ENCODE measurements around the gene NME4.

Gene NME4

DNA sequence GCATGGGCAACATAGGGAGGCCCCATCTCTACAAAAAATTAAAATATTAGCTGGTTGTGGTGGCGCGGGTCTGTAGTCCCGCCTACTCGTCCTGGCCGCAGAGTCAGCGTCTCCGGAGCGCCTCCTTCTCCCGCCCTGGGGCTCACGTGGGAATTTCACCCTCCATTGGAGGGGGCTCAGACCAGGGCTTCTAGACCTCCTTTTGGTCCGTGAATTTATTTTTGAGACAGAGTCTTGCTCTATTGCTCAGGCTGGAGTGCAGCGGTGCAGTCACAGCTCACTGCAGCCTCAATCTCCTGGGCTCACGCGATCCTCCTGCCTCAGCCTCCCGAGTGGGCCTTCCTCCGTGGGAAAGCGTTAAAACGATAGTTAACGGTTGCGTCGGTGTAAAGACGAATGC, 394 bp upstream of the NME4 start:
- DNase-seq (ENCODE audit: low read depth), result peak; percentile 34

DNA sequence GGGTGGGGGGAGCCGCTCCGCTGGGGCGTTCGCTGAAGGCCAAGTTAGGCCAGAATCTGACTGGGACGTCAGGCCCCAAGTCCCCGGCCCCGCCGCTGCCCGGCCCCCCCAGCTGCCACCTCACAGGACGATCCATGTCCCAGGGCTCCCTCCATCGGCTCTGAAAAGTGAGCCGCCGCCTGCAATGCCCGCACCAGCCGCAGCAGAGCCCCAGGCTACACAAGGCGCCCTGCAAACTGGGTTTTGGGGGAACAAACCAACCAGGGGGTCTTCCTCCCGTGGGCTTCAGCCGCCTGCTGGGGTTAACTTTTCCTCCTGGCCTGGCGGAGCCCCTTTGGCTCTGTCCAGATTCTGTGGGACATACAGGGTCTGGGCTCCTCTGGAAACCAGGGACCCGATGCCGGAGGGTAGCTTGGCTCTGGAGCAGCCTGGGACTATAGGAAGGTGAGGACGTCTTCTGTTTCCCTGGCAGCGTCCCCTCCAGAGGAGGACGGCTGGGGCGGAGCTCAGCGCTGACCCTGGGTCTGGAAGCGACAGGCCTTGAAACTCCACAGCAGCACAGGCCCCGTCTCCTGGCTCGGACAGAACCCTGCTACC, 835 bp downstream of the NME4 start:
- TF ChIP-seq, protein P1, sequence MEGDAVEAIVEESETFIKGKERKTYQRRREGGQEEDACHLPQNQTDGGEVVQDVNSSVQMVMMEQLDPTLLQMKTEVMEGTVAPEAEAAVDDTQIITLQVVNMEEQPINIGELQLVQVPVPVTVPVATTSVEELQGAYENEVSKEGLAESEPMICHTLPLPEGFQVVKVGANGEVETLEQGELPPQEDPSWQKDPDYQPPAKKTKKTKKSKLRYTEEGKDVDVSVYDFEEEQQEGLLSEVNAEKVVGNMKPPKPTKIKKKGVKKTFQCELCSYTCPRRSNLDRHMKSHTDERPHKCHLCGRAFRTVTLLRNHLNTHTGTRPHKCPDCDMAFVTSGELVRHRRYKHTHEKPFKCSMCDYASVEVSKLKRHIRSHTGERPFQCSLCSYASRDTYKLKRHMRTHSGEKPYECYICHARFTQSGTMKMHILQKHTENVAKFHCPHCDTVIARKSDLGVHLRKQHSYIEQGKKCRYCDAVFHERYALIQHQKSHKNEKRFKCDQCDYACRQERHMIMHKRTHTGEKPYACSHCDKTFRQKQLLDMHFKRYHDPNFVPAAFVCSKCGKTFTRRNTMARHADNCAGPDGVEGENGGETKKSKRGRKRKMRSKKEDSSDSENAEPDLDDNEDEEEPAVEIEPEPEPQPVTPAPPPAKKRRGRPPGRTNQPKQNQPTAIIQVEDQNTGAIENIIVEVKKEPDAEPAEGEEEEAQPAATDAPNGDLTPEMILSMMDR (IDR thresholded peaks at IDR 0.05; ENCODE audit: insufficient read depth, low read depth, low read length, missing control alignments), result peak; percentile 48
- DNase-seq (ENCODE audit: low read depth), result peak; percentile 63
- H3K4me3 ChIP-seq (ENCODE audit: low read length), result peak overlapping the region; percentile 27

More for the DNA sequence above, 394 bp upstream of the NME4 start:
- TF ChIP-seq, protein P1 (IDR thresholded peaks at IDR 0.05; ENCODE audit: insufficient read depth, low read depth, low read length, missing control alignments), result no peak
- peak overlapping the region; percentile 35 for H3K4me3 ChIP-seq (ENCODE audit: low read length)

DNA sequence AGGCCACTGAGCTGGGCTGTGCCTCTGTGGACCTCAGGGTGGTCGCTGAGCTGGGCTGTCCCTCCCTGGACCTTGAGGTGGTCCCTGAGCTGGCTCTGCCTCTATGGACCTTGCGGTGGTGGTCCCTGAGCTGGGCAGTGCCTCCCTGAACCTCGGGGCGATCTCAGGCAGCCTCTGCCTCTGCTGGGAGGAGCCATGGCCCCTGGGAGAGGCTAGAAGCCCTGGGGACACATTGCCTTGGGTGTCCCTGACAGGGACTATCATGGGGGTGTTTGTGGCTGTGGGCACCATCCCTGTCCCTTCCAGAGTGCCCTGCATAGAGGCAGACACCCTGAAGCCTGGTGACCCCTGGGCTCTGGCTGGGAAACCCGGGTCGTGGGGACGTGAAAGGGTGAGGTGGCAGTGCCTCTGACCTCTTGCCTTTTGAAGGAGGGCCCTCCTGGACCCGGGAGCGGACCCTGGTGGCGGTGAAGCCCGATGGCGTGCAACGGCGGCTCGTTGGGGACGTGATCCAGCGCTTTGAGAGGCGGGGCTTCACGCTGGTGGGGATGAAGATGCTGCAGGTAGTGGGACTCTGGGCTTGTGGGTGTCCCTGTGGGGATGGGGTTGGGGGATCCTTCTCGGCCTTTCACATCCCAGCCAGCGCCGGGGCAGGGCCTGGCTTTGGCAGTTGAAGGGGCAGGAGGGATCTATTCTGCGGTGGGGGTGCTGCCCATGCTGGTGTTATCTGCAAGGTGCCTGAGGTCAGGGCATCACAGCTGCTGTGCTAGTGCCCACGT, 1.8 kb downstream of the NME4 start:
- no peak overlapping the region for H3K4me3 ChIP-seq (ENCODE audit: low read length)
- TF ChIP-seq, protein P1 (IDR thresholded peaks at IDR 0.05; ENCODE audit: insufficient read depth, low read depth, low read length, missing control alignments), result no peak
- no peak for DNase-seq (ENCODE audit: low read depth)

DNA sequence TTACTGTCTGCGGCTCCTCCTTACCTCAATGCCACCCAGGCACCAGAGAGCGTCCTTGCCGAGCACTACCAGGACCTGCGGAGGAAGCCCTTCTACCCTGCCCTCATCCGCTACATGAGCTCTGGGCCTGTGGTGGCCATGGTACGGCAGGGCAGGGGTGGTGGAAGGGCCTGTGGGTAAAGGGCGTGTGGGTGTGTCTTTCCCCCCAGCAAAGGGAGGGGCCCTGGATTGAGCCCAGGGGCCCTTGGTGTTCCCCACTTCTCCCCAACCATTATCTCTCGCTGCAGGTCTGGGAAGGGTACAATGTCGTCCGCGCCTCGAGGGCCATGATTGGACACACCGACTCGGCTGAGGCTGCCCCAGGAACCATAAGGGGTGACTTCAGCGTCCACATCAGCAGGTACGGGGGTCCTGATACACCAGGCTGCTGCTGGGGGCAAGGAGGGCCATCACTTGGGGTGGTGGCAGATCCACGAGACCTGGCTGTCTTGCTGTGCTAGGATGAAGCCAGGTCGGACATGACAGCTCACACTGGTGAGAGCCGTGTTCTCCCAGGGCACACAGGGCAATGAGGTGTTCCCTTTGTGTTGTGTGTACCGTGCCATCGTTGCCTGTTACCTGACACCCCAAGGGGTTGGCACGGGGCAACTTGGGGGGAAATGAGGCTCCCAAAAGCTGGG, 2.5 kb downstream of the NME4 start:
- DNase-seq (ENCODE audit: low read depth), result no peak
- TF ChIP-seq, protein P1 (IDR thresholded peaks at IDR 0.05; ENCODE audit: insufficient read depth, low read depth, low read length, missing control alignments), result no peak
- H3K4me3 ChIP-seq (ENCODE audit: low read length), result no peak overlapping the region

DNA sequence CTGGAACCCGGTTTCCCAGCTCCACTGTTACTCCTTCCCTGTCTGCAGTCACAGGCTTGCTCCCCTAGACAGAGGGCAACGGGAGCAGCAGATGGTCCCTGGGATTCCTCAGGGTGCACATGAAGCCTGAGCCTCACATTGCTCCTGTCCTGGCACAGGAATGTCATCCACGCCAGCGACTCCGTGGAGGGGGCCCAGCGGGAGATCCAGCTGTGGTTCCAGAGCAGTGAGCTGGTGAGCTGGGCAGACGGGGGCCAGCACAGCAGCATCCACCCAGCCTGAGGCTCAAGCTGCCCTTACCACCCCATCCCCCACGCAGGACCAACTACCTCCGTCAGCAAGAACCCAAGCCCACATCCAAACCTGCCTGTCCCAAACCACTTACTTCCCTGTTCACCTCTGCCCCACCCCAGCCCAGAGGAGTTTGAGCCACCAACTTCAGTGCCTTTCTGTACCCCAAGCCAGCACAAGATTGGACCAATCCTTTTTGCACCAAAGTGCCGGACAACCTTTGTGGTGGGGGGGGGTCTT, 3.1 kb downstream of the NME4 start:
- peak overlapping the region; percentile 86 for H3K4me3 ChIP-seq (ENCODE audit: low read length)
- no peak for DNase-seq (ENCODE audit: low read depth)
- TF ChIP-seq, protein P1 (IDR thresholded peaks at IDR 0.05; ENCODE audit: insufficient read depth, low read depth, low read length, missing control alignments), result no peak

DNA sequence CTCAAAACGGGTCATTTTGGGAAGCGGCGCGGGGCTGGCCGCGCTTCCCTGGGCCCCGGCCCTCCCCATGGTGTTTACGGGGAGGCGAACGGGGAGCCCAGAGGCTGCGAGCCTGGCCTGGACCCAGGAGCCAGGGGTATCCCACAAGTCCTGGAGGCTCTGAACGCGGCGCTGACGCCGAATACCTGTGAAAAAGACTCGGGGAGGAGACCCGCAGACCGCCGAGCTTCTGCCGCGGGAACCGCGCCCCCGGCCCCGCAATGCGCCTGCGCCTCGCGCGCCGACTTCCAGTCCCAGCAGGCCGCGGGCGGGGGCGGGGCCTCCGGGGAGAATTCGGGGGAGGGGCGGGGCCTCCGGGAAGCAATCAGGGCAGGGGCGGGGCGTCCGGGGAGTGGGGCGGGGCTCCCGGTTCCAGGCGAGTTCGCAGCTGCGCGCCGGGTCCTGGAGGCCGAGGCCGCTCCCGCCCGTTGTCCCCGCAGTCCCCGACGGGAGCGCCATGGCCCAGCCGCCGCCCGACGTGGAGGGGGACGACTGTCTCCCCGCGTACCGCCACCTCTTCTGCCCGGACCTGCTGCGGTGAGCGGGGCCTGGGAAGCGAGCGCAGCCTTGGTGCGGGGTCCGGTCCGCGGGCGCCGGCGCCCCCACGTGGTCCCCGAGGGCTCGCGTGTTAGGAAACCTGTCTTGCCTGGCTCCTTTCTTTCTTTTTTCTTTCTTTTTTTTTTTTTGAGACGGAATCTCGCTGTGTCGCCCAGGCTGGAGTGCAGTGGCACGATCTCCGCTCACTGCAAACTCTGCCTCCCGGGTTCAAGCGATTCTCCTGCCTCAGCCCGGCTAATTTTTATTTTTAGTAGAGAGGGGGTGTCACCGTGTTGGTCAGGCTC, 4.7 kb downstream of the NME4 start, which contains the start of gene DECR2:
TSS of gene DECR2 (plus strand) at position 418 of the 881 bp plus-strand sequence. CDS start at position 497, 79 bp downstream.
- TF ChIP-seq, protein P1 (IDR thresholded peaks at IDR 0.05; ENCODE audit: insufficient read depth, low read depth, low read length, missing control alignments), result peak; percentile 30
- H3K4me3 ChIP-seq (ENCODE audit: low read length), result peak within 1 kb of the TSS; percentile 86
- DNase-seq (ENCODE audit: low read depth), result peak; percentile 93

All from epithelial cell of esophagus (primary cell).